Liver (tissue), 9 donors: ENCODE measurements around the gene RHBDD3. TPM values are rescaled to one million over a fixed set of nuclear protein-coding genes. Genes with fewer than 3 reads are reported as not detected.
"Not testable (repeated sequence)": the region's sequence is repeated elsewhere in the genome, so short reads cannot be mapped to it uniquely, and the experiment has no call there.

Experiments used
- DNase-seq: peaks from one replicate; pipeline ENCODE4 v3.0.0-alpha.2; 2017; ENCODE audit warnings: low spot score
- H3K27ac ChIP-seq, 2 donors: one replicate each; pipeline ENCODE4 v1.7.0; 2013; ENCODE audit warnings: inconsistent platforms in 2 of 2, low read length in 2 of 2, control low read depth in 1 of 2, low read depth in 1 of 2, mild to moderate bottlenecking in 1 of 2
- H3K27me3 ChIP-seq, 4 donors: one replicate each; pipeline versions ENCODE4 v1.6.1 to v1.7.0; 2013; ENCODE audit warnings: low read length in 3 of 4, inconsistent platforms in 1 of 4, mild to moderate bottlenecking in 1 of 4, moderate library complexity in 1 of 4; ENCODE audit not compliant: control insufficient read depth in 4 of 4, insufficient read depth in 4 of 4
- H3K36me3 ChIP-seq, 4 donors: one replicate each; pipeline versions ENCODE4 v1.6.1 to v1.7.0; 2013; ENCODE audit warnings: low read length in 3 of 4, mild to moderate bottlenecking in 3 of 4, low read depth in 1 of 4, moderate library complexity in 1 of 4; ENCODE audit not compliant: control insufficient read depth in 4 of 4, insufficient read depth in 3 of 4
- H3K4me1 ChIP-seq, 4 donors: one replicate each; pipeline versions ENCODE4 v1.6.1 to v1.7.0; 2013; ENCODE audit warnings: low read length in 3 of 4, mild to moderate bottlenecking in 3 of 4, moderate library complexity in 1 of 4; ENCODE audit not compliant: control insufficient read depth in 4 of 4, insufficient read depth in 4 of 4
- H3K4me3 ChIP-seq, 3 donors: one replicate each; pipeline versions ENCODE4 v1.6.1 to v1.7.0; 2013; ENCODE audit warnings: low read length in 3 of 3, control low read depth in 1 of 3, low read depth in 1 of 3, mild to moderate bottlenecking in 1 of 3
- H3K9ac ChIP-seq, 2 donors: one replicate each; pipeline ENCODE4 v1.7.0; 2013; ENCODE audit warnings: low read length in 2 of 2, mild to moderate bottlenecking in 2 of 2, moderate library complexity in 2 of 2, control low read depth in 1 of 2, low read depth in 1 of 2
- H3K9me3 ChIP-seq, 4 donors: one replicate each; pipeline versions ENCODE4 v1.6.1 to v1.7.0; 2013; ENCODE audit warnings: low read length in 3 of 4; ENCODE audit not compliant: control insufficient read depth in 4 of 4
- EGR1 ChIP-seq, 2 donors: IDR thresholded peaks; 2 replicates each; pipeline ENCODE4 v1.6.1; 2016 to 2018; ENCODE audit warnings: antibody characterized with exemption in 2 of 2, low read depth in 2 of 2
- FOXA2 ChIP-seq: IDR thresholded peaks from 2 replicates; pipeline ENCODE4 v1.6.1; 2016; ENCODE audit warnings: antibody characterized with exemption
- GABPA ChIP-seq, 2 donors: IDR thresholded peaks in 1 of 2; conservative IDR thresholded peaks in 1 of 2; 2 replicates each; pipeline ENCODE4 v1.6.1; 2016; ENCODE audit warnings: antibody characterized with exemption in 2 of 2, mild to moderate bottlenecking in 1 of 2, moderate library complexity in 1 of 2
- HNF4A ChIP-seq, 2 donors: conservative IDR thresholded peaks; 2 replicates each; pipeline ENCODE4 v1.6.1; 2016; ENCODE audit warnings: antibody characterized with exemption in 2 of 2, mild to moderate bottlenecking in 2 of 2
- HNF4G ChIP-seq: IDR thresholded peaks from 2 replicates; pipeline ENCODE4 v1.6.1; 2016; ENCODE audit warnings: antibody characterized with exemption
- JUND ChIP-seq, 2 donors: IDR thresholded peaks; 2 replicates each; pipeline ENCODE4 v1.6.1; 2016; ENCODE audit warnings: antibody characterized with exemption in 2 of 2
- NR2F2 ChIP-seq: IDR thresholded peaks from 2 replicates; pipeline ENCODE4 v1.6.1; 2016; ENCODE audit warnings: antibody characterized with exemption
- RAD21 ChIP-seq, 2 donors: IDR thresholded peaks; 2 replicates each; pipeline ENCODE4 v1.6.1; 2016; ENCODE audit warnings: antibody characterized with exemption in 2 of 2, mild to moderate bottlenecking in 2 of 2
- RXRA ChIP-seq, 2 donors: IDR thresholded peaks; 2 replicates each; pipeline ENCODE4 v1.6.1; 2017 to 2018; ENCODE audit warnings: antibody characterized with exemption in 2 of 2, mild to moderate bottlenecking in 1 of 2
- WGBS: extraction: QIAGEN DNeasy Blood & Tissue Kit; methylation state at CpG from one replicate; pipeline ENCODE4 v1.1.7; 2013; 5-methylcytosine and 5-hydroxymethylcytosine counted together
- polyA plus RNA-seq, 2 donors: library from polyadenylated mRNA; stranded (reverse) in 1 of 2; unstranded in 1 of 2; fragments of 200-250 nt in 1 of 2; fragments of >200 nt in 1 of 2; fragmentation: Nextera tagmentation in 1 of 2; extraction: Ambion mirVana in 1 of 2; gene quantifications; one replicate each; pipeline versions ENCODE4 v1.2.1 to v1.2.3, GENCODE V29; 2013 to 2015
- total RNA-seq, 2 donors: library from RNA; depleted of rRNA; stranded (reverse); fragments of >200 nt; gene quantifications; one replicate each; pipeline ENCODE4 v1.2.3, GENCODE V29; 2014
- TF ChIP-seq, protein P1 (sequence below): IDR thresholded peaks from 2 replicates; pipeline ENCODE4 v1.6.1; 2016; ENCODE audit warnings: antibody characterized with exemption
- TF ChIP-seq, protein P2 (sequence below): fragments of 150-350 bp; IDR thresholded peaks from 2 replicates; pipeline ENCODE4 v1.5.1; 2017; ENCODE audit warnings: improper control_type of control experiment, low read depth, low read length; ENCODE audit not compliant: missing input control
- TF ChIP-seq, protein P3 (sequence below): IDR thresholded peaks from 2 replicates; pipeline ENCODE4 v1.6.1; 2016; ENCODE audit warnings: antibody characterized with exemption, mild to moderate bottlenecking
- TF ChIP-seq, protein P4 (sequence below): IDR thresholded peaks from 2 replicates; pipeline ENCODE4 v1.6.1; 2016; ENCODE audit warnings: antibody characterized with exemption
- donor health status: healthy.
- donor health status: healthy.
- donor health status: healthy.
- donor health status: healthy.
- donor health status: healthy.

Gene RHBDD3
- total and polyA plus RNA-seq, 4 donors = 14.3 to 26.5 (median 18.3) TPM

DNA sequence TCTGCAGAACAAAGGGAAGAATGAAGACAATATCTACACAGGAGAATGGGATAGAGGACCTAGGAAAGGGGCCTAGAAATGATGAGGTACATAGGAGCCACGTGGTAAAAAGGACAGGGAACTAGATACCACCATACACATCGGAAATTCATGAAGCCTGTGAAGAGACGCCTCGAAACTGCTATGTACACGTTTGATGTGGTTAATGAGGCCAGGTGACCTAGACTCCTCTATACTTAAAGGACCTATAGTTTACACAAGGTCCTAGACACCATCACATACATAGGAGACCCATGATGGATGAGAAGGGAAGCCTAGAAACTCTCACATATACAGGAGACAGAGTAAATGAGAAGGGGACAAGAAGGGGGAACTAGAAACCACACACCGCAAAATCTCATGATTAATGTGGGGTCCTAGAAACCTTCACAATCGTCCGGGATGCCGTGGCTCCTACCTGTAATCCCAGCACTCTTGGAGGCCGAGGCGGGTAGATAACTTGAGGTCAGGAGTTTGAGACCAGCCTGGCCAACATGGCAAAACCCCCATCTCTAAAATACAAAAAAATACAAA lies 23.8 kb downstream of the RHBDD3 start:
- no peak for DNase-seq
- Histone ChIP-seq H3K4me3 (no peak overlapping the region), H3K9me3 (no peaks in the 10 kb centered on the region), H3K36me3 (no peaks in the 10 kb centered on the region), H3K27ac (no peak overlapping the region), H3K27me3 (no peaks in the 10 kb centered on the region), H3K9ac (no peak overlapping the region), H3K4me1 (peaks cover 0 to 4% (median 2%) of the 10 kb centered on the region in 4 donors)
- WGBS = 88% methylated on average over 11 of the region's 11 CpGs
- no peak for TF ChIP-seq JUND (IDR thresholded peaks at IDR 0.05)

DNA sequence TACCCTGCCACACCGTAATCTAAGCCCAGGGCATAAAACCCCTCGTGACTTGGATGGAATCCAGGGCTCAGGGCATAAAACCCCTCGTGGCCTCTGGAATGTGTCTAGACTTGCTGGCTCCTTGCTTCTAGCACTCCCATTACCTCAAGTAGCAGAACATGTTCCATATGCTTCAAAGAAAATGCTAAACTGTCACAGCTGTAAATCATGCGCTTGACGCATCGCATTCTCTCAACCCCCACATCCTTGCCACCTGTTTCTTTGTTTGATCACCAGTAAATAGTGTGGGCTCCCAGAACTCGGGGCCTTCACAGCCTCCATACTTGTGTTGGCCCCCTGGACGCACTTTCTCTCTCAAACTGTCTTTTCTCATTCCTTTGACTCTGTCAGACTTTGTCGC lies 27.3 kb downstream of the RHBDD3 start:
- not testable (repeated sequence) for H3K4me1 ChIP-seq, H3K9me3 ChIP-seq, H3K36me3 ChIP-seq, H3K27me3 ChIP-seq, DNase-seq, H3K4me3 ChIP-seq, H3K9ac ChIP-seq, H3K27ac ChIP-seq
- WGBS = 91% methylated on average over 9 of the region's 9 CpGs

DNA sequence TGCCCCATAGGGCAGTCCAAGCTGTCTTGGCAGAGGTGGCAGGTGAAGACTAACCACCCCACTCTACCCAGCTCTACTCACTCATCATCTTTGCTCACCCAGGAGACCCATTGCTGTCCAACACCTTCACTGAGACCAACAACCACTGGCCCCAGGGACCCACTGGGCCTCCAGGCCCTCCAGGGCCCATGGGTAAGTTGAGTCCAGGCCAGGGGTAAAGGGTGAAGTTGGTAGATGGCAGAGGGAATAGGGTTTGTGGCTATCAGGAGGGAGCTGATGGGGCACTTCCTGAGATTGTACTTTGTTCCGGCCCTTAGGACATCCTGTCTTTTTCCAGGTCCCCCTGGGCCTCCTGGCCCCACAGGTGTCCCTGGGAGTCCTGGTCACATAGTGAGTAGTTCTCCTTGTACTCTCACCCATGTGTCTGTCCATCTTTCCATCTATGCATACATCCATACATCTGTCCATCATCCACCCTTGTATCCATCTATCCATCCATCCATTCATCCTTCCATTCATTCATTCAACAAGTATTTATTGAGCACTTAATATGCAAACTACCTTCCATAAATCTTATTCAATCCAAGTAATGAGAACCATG lies 34.4 kb downstream of the RHBDD3 start:
- DNase-seq = no peak
- Histone ChIP-seq H3K4me1 (peaks cover 3 to 17% (median 8%) of the 10 kb centered on the region in 4 donors), H3K27ac (peak overlapping the region in 1 of 2 donors; percentile 72), H3K27me3 (no peaks in the 10 kb centered on the region), H3K36me3 (no peaks in the 10 kb centered on the region), H3K4me3 (no peak overlapping the region), H3K9me3 (no peaks in the 10 kb centered on the region), H3K9ac (no peak overlapping the region)
- WGBS = 86% methylated on average over 1 of the region's 1 CpG
- TF ChIP-seq HNF4G = no peak

DNA sequence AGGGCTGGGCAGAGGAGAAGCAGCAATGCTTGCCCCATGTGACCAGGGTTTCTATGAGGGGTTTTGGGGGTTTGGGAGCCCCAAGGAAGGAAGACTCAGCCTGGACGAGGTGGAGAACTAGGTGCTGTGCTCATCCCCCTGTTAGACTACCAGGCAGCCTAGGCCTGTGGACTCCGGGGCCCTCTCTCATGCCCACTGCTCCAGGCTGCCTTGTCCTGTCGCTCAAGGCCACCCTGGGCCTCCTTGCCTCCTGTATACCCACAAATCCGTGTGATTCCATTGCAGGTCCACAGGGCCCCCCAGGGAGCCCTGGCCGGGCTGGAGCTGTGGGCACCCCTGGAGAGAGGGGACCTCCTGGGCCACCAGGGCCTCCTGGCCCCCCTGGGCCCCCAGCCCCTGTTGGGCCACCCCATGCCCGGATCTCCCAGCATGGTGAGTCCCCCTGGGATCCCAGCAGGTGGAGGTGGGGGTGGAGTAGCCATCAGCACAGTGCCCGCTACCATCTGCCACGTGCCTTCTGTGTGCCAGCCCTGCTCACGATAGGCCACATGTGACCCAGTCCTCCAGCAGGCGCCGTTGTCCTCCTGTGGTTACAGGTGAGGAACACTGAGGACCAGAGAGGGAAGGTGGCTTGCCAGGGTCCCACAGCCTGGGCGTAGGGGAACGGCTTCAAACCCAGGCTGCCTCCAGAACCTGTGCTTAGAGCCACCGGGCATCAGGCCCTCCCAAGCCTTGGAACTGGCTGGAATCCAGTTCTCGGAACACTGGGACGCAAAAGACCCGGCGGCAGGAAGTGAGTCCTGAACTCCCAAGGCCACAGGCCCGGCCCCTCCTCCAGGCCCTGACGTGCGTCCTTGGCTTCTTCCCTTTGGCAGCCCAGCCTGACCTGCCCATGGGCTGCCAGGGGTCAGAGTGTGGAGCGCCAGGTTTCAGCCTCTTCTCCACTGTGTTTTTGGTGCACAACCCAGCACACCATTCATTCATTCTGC lies 35.5 kb downstream of the RHBDD3 start:
- no peaks in the 10 kb centered on the region for H3K9me3 ChIP-seq
- no peak for DNase-seq
- H3K27ac ChIP-seq = peak overlapping the region; percentile 43 to 72
- H3K27me3 ChIP-seq = no peaks in the 10 kb centered on the region
- no peak overlapping the region for H3K4me3 ChIP-seq
- WGBS = 43% methylated on average over 22 of the region's 22 CpGs
- no peaks in the 10 kb centered on the region for H3K36me3 ChIP-seq
- no peak overlapping the region for H3K9ac ChIP-seq
- H3K4me1 ChIP-seq = peaks cover 3 to 17% (median 8%) of the 10 kb centered on the region in 4 donors
- no peak for TF ChIP-seq FOXA2
- TF ChIP-seq HNF4A (conservative IDR thresholded peaks at IDR 0.05) = peak; percentile 63 to 65
- TF ChIP-seq GABPA (IDR thresholded peaks at IDR 0.05 in 1 of 2, conservative IDR thresholded peaks at IDR 0.05 in 1 of 2) = peak in 1 of 2 donors; percentile 79
- TF ChIP-seq EGR1 (IDR thresholded peaks at IDR 0.05; ENCODE audit: low read depth in 2 of 2) = no peak
- TF ChIP-seq, protein P1, sequence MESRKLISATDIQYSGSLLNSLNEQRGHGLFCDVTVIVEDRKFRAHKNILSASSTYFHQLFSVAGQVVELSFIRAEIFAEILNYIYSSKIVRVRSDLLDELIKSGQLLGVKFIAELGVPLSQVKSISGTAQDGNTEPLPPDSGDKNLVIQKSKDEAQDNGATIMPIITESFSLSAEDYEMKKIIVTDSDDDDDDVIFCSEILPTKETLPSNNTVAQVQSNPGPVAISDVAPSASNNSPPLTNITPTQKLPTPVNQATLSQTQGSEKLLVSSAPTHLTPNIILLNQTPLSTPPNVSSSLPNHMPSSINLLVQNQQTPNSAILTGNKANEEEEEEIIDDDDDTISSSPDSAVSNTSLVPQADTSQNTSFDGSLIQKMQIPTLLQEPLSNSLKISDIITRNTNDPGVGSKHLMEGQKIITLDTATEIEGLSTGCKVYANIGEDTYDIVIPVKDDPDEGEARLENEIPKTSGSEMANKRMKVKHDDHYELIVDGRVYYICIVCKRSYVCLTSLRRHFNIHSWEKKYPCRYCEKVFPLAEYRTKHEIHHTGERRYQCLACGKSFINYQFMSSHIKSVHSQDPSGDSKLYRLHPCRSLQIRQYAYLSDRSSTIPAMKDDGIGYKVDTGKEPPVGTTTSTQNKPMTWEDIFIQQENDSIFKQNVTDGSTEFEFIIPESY = no peak
- TF ChIP-seq, protein P2, sequence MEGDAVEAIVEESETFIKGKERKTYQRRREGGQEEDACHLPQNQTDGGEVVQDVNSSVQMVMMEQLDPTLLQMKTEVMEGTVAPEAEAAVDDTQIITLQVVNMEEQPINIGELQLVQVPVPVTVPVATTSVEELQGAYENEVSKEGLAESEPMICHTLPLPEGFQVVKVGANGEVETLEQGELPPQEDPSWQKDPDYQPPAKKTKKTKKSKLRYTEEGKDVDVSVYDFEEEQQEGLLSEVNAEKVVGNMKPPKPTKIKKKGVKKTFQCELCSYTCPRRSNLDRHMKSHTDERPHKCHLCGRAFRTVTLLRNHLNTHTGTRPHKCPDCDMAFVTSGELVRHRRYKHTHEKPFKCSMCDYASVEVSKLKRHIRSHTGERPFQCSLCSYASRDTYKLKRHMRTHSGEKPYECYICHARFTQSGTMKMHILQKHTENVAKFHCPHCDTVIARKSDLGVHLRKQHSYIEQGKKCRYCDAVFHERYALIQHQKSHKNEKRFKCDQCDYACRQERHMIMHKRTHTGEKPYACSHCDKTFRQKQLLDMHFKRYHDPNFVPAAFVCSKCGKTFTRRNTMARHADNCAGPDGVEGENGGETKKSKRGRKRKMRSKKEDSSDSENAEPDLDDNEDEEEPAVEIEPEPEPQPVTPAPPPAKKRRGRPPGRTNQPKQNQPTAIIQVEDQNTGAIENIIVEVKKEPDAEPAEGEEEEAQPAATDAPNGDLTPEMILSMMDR = no peak
- TF ChIP-seq, protein P3, sequence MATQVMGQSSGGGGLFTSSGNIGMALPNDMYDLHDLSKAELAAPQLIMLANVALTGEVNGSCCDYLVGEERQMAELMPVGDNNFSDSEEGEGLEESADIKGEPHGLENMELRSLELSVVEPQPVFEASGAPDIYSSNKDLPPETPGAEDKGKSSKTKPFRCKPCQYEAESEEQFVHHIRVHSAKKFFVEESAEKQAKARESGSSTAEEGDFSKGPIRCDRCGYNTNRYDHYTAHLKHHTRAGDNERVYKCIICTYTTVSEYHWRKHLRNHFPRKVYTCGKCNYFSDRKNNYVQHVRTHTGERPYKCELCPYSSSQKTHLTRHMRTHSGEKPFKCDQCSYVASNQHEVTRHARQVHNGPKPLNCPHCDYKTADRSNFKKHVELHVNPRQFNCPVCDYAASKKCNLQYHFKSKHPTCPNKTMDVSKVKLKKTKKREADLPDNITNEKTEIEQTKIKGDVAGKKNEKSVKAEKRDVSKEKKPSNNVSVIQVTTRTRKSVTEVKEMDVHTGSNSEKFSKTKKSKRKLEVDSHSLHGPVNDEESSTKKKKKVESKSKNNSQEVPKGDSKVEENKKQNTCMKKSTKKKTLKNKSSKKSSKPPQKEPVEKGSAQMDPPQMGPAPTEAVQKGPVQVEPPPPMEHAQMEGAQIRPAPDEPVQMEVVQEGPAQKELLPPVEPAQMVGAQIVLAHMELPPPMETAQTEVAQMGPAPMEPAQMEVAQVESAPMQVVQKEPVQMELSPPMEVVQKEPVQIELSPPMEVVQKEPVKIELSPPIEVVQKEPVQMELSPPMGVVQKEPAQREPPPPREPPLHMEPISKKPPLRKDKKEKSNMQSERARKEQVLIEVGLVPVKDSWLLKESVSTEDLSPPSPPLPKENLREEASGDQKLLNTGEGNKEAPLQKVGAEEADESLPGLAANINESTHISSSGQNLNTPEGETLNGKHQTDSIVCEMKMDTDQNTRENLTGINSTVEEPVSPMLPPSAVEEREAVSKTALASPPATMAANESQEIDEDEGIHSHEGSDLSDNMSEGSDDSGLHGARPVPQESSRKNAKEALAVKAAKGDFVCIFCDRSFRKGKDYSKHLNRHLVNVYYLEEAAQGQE = peak; percentile 31
- peak in 1 of 2 donors; percentile 54 for TF ChIP-seq RAD21 (IDR thresholded peaks at IDR 0.05)
- TF ChIP-seq NR2F2 = peak; percentile 94
- peak; percentile 84 to 92 for TF ChIP-seq RXRA (IDR thresholded peaks at IDR 0.05)
- TF ChIP-seq, protein P4, sequence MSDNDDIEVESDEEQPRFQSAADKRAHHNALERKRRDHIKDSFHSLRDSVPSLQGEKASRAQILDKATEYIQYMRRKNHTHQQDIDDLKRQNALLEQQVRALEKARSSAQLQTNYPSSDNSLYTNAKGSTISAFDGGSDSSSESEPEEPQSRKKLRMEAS = peak; percentile 94
